IMR-90 (cell line): ENCODE data around the gene GPC5. TPM values are rescaled to one million over a fixed set of nuclear protein-coding genes. Genes with fewer than 3 reads are reported as not detected.

Source experiments
- ATAC-seq: fragments of 200-7000 bp; cut with Tn5 transposase; 2 replicates; pipeline ENCODE4 v1.9.1; 2020; ENCODE audit warnings: low read depth, mild to moderate bottlenecking, moderate library complexity
- BruUV-seq: library from RNA; stranded (reverse); fragments of 400-500 nt; replicated peaks from 2 replicates; lab custom pipeline; 2021; lab: Mats Ljungman, UMichigan
- CTCF ChIA-PET: fragments of 300-600 bp; formaldehyde crosslinking; extraction: SDS; loops from one replicate; lab custom pipeline; 2021; ENCODE audit warnings: antibody characterized with exemption; lab: Yijun Ruan, JAX
- POLR2A ChIA-PET: fragments of 300-600 bp; sonication (Branson Sonifier 250); formaldehyde crosslinking; loops from one replicate; lab custom pipeline; 2022; ENCODE audit warnings: antibody characterized with exemption; ENCODE audit not compliant: unreplicated experiment; lab: Charles Lee
- DNase-seq: peaks from one replicate; pipeline ENCODE4 v3.0.0; 2013
- H2AFZ ChIP-seq: replicated peaks from 2 replicates; pipeline ENCODE3; 2013; ENCODE audit warnings: low read length, mild to moderate bottlenecking; ENCODE audit not compliant: poor library complexity
- H2AK5ac ChIP-seq: 2 replicates; pipeline ENCODE4 v1.6.1; 2013; ENCODE audit warnings: low read depth, low read length, inconsistent platforms
- H2AK9ac ChIP-seq: replicated peaks from 2 replicates; pipeline ENCODE3; 2013; ENCODE audit warnings: mild to moderate bottlenecking, low read depth, low read length, moderate library complexity; ENCODE audit not compliant: poor library complexity
- H2BK120ac ChIP-seq: 2 replicates; pipeline ENCODE4 v1.6.1; 2013; ENCODE audit warnings: low read depth, low read length, inconsistent platforms
- H2BK15ac ChIP-seq: 3 replicates; pipeline ENCODE4 v1.6.1; 2013; ENCODE audit warnings: low read depth, low read length, inconsistent platforms
- H2BK20ac ChIP-seq: 2 replicates; pipeline ENCODE4 v1.6.1; 2013; ENCODE audit warnings: low read depth, mild to moderate bottlenecking, inconsistent platforms, low read length, moderate library complexity
- H2BK5ac ChIP-seq: 2 replicates; pipeline ENCODE4 v1.6.1; 2013; ENCODE audit warnings: mild to moderate bottlenecking, low read depth, low read length, inconsistent platforms; ENCODE audit not compliant: poor library complexity, severe bottlenecking
- H3K14ac ChIP-seq: replicated peaks from 2 replicates; pipeline ENCODE4 v1.6.1; 2013; ENCODE audit warnings: low read depth, low read length, inconsistent platforms
- H3K18ac ChIP-seq: 2 replicates; pipeline ENCODE4 v1.6.1; 2013; ENCODE audit warnings: low read depth, low read length, control low read depth
- H3K23ac ChIP-seq: 2 replicates; pipeline ENCODE4 v1.6.1; 2013; ENCODE audit warnings: low read depth, low read length, inconsistent platforms
- H3K27ac ChIP-seq: 2 replicates; pipeline ENCODE4 v1.5.1; 2013; ENCODE audit warnings: mild to moderate bottlenecking, control low read depth, low read length; ENCODE audit not compliant: insufficient read depth
- H3K27me3 ChIP-seq: 2 replicates; pipeline ENCODE4 v1.6.1; 2013; ENCODE audit warnings: low read length; ENCODE audit not compliant: control insufficient read depth, insufficient read depth
- H3K36me3 ChIP-seq: 2 replicates; pipeline ENCODE4 v1.6.1; 2013; ENCODE audit warnings: low read length, mixed read lengths; ENCODE audit not compliant: control insufficient read depth, insufficient read depth
- H3K4ac ChIP-seq: 2 replicates; pipeline ENCODE4 v1.6.1; 2013; ENCODE audit warnings: low read depth, low read length, inconsistent platforms
- H3K4me1 ChIP-seq: 2 replicates; pipeline ENCODE4 v1.6.1; 2013; ENCODE audit warnings: low read length, mixed read lengths; ENCODE audit not compliant: control insufficient read depth, insufficient read depth
- H3K4me2 ChIP-seq: 2 replicates; pipeline ENCODE4 v1.6.1; 2013; ENCODE audit warnings: low read depth, mild to moderate bottlenecking, control low read depth, low read length, moderate library complexity
- H3K4me3 ChIP-seq: 2 replicates; pipeline ENCODE4 v1.5.1; 2013; ENCODE audit warnings: low read depth, mild to moderate bottlenecking, control low read depth, low read length, moderate library complexity; ENCODE audit not compliant: insufficient read depth
- H3K56ac ChIP-seq: 2 replicates; pipeline ENCODE4 v1.6.1; 2013; ENCODE audit warnings: low read length, inconsistent platforms; ENCODE audit not compliant: insufficient read depth; ENCODE audit errors: extremely low read depth
- H3K79me1 ChIP-seq, 2 experiments: 2 replicates each; pipeline ENCODE4 v1.6.1; 2013; ENCODE audit warnings: low read length in 2 of 2, inconsistent platforms in 1 of 2, low read depth in 1 of 2
- H3K9ac ChIP-seq: 2 replicates; pipeline ENCODE4 v1.6.1; 2013; ENCODE audit warnings: low read depth, low read length, control low read depth
- H3K9me1 ChIP-seq: 2 replicates; pipeline ENCODE4 v1.6.1; 2013; ENCODE audit warnings: low read length, inconsistent platforms; ENCODE audit not compliant: insufficient read depth
- H3K9me3 ChIP-seq: 2 replicates; pipeline ENCODE4 v1.6.1; 2013; ENCODE audit warnings: low read length; ENCODE audit not compliant: control insufficient read depth, insufficient read depth
- H4K20me1 ChIP-seq: 2 replicates; pipeline ENCODE4 v1.6.1; 2013; ENCODE audit warnings: low read length, inconsistent platforms; ENCODE audit not compliant: insufficient read depth
- H4K5ac ChIP-seq: 2 replicates; pipeline ENCODE4 v1.6.1; 2013; ENCODE audit warnings: mild to moderate bottlenecking, low read depth, low read length, control low read depth
- H4K8ac ChIP-seq, 2 experiments: 2 replicates each; pipeline ENCODE4 v1.6.1; 2013; ENCODE audit warnings: low read depth in 2 of 2, low read length in 2 of 2, control low read depth in 1 of 2, inconsistent platforms in 1 of 2
- H4K91ac ChIP-seq: 2 replicates; pipeline ENCODE4 v1.6.1; 2013; ENCODE audit warnings: low read depth, low read length, inconsistent platforms; ENCODE audit not compliant: insufficient read depth
- BHLHE40 ChIP-seq: fragments of 150-350 bp; IDR thresholded peaks from 2 replicates; pipeline ENCODE4 v1.6.1; 2016; ENCODE audit warnings: mild to moderate bottlenecking, low read depth, low read length
- CEBPB ChIP-seq: IDR thresholded peaks from 2 replicates; pipeline ENCODE4 v1.6.1; 2012; ENCODE audit warnings: low read depth, low read length, improper control_type of control experiment
- CHD1 ChIP-seq: IDR thresholded peaks from 2 replicates; pipeline ENCODE4 v1.6.1; 2012; ENCODE audit warnings: low read depth, low read length, improper control_type of control experiment
- FOS ChIP-seq: fragments of 150-350 bp; IDR thresholded peaks from 2 replicates; pipeline ENCODE4 v1.6.1; 2016; ENCODE audit warnings: low read depth, low read length
- MAFK ChIP-seq: IDR thresholded peaks from 2 replicates; pipeline ENCODE4 v1.6.1; 2012; ENCODE audit warnings: low read depth, low read length, improper control_type of control experiment
- MAZ ChIP-seq: IDR thresholded peaks from 2 replicates; pipeline ENCODE4 v1.6.1; 2012; ENCODE audit warnings: low read depth, mild to moderate bottlenecking, low read length, improper control_type of control experiment, moderate library complexity, borderline replicate concordance
- MXI1 ChIP-seq: IDR thresholded peaks from 2 replicates; pipeline ENCODE4 v1.6.1; 2012; ENCODE audit warnings: low read depth, mild to moderate bottlenecking, low read length, moderate library complexity, borderline replicate concordance
- NFE2L2 ChIP-seq: fragments of 150-350 bp; IDR thresholded peaks from 2 replicates; pipeline ENCODE4 v1.6.1; 2016; ENCODE audit warnings: low read depth, mild to moderate bottlenecking, low read length
- POLR2A ChIP-seq: IDR thresholded peaks from 2 replicates; pipeline ENCODE4 v1.6.1; 2012; ENCODE audit warnings: mild to moderate bottlenecking, low read depth, low read length
- RAD21 ChIP-seq: IDR thresholded peaks from 2 replicates; pipeline ENCODE4 v1.6.1; 2012; ENCODE audit warnings: low read length, improper control_type of control experiment
- RCOR1 ChIP-seq: IDR thresholded peaks from 2 replicates; pipeline ENCODE4 v1.6.1; 2012; ENCODE audit warnings: mild to moderate bottlenecking, low read length, improper control_type of control experiment; ENCODE audit not compliant: insufficient replicate concordance
- RFX5 ChIP-seq: IDR thresholded peaks from 2 replicates; pipeline ENCODE4 v1.8.0; 2012; ENCODE audit warnings: low read depth, mild to moderate bottlenecking, low read length, moderate library complexity
- SMC3 ChIP-seq: fragments of 150-350 bp; IDR thresholded peaks from 2 replicates; pipeline ENCODE4 v1.6.1; 2016; ENCODE audit warnings: low read depth, mild to moderate bottlenecking, antibody characterized with exemption, low read length, moderate library complexity
- WGBS, 2 experiments: methylation state at CpG; one replicate each; pipeline versions ENCODE4 v1.1.5 to v1.1.7; 2013; ENCODE audit warnings: missing lambda C conversion rate in 2 of 2; ENCODE audit not compliant: insufficient read length in 1 of 2; ENCODE audit errors: extremely low coverage in 2 of 2; 5-methylcytosine and 5-hydroxymethylcytosine counted together
- dilution Hi-C: fragments of 300-500 bp; cut with HindIII; formaldehyde crosslinking; loops from one replicate; pipeline ENCODE4 v1.14.3; 2018; ENCODE audit warnings: low sequenced_read_pairs; ENCODE audit not compliant: unreplicated experiment
- in situ Hi-C: fragments of 300-500 bp; cut with MboI; formaldehyde crosslinking; loops from 3 replicates; pipeline ENCODE4 v1.14.3; 2019; ENCODE audit warnings: low sequenced_read_pairs, inconsistent platforms, mixed read lengths
- intact Hi-C: fragments of 100-400 bp; cut with micrococcal nuclease; formaldehyde crosslinking; loops from 2 replicates; pipeline ENCODE4 v1.10.0; 2022
- polyA plus RNA-seq, 3 experiments: library from polyadenylated mRNA; depleted of rRNA; stranded (reverse); fragments of >200 nt; gene quantifications; 2 replicates each; pipeline ENCODE4 v1.2.3, GENCODE V29; 2012; ENCODE audit warnings: low replicate concordance in 1 of 3
- total RNA-seq: library from RNA; depleted of rRNA; stranded (reverse); fragments of >200 nt; gene quantifications from 2 replicates; pipeline ENCODE4 v1.2.3, GENCODE V29; 2012
- TF ChIP-seq, protein P1 (sequence below): fragments of 150-350 bp; IDR thresholded peaks from 2 replicates; pipeline ENCODE4 v1.6.1; 2016; ENCODE audit warnings: low read depth, mild to moderate bottlenecking, low read length, moderate library complexity, borderline replicate concordance
- TF ChIP-seq, protein P2 (sequence below): fragments of 150-350 bp; IDR thresholded peaks from 2 replicates; pipeline ENCODE4 v1.6.1; 2017; ENCODE audit warnings: mild to moderate bottlenecking, antibody characterized with exemption, low read length, low read depth
- TF ChIP-seq, protein P3 (sequence below): conservative IDR thresholded peaks from 2 replicates; pipeline ENCODE4 v1.5.1; 2012; ENCODE audit warnings: mild to moderate bottlenecking, low read depth, low read length, improper control_type of control experiment

The GPC5 gene
- total and polyA plus RNA-seq, 2 of the 4 experiments (the other 2 are of a cell fraction): 0.94 to 1.8 TPM

DNA sequence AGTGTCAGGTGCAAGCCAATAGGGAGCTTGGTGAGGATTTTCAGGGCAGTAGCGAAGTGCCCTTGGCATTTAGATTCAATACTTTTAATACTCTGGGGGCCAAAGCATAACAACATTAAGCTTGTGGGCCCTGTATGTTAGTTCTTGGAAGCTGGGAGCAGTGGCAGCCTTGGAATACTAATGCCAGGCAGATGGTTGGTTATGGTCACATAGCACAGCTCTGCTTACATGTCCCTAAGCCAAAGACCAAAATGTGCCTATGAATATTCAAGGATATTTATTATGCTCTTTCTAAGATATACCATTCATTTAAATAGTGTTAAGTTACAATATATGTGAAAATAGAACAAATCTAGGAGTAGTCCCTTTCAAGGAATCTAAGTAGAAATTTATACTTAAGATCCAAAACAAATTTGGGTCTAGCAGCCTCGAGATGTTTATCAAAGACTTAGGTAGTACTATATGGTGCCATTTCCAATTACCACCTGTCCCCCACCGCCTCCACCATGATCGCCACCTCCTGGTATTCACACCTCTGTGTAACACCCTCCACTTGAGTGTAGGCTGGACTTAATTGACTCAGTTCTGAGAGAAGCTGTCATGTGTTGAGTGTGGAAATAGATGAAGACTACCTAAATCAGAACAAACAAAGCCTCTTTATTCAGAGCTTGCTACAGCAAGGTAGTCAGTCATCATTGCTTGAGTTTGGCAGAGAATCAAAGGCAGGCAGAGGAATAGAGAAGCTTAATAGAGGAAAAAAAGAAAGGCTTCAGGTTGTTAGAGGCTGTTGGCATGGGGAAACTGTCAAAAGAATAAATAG is 261.0 kb downstream of the GPC5 start:
- no peak for ATAC-seq
- DNase-seq: no peak
- Histone ChIP-seq H3K23ac (no peak overlapping the region), H2BK15ac (no peak overlapping the region), H3K4me3 (no peak overlapping the region), H3K4ac (no peak overlapping the region), H2AFZ (no peak overlapping the region), H3K14ac (no peak overlapping the region), H4K8ac (no peak overlapping the region), H2AK9ac (no peak overlapping the region), H4K91ac (no peak overlapping the region), H2BK120ac (no peak overlapping the region), H3K79me1 (no peaks in the 10 kb centered on the region), H3K4me2 (no peak overlapping the region), H2AK5ac (no peak overlapping the region), H3K36me3 (no peaks in the 10 kb centered on the region), H3K18ac (no peak overlapping the region), H3K4me1 (no peaks in the 10 kb centered on the region), H3K27ac (no peak overlapping the region), H4K5ac (no peak overlapping the region), H2BK20ac (no peak overlapping the region), H3K27me3 (no peaks in the 10 kb centered on the region), H3K9ac (no peak overlapping the region), H4K20me1 (no peaks in the 10 kb centered on the region), H3K56ac (no peak overlapping the region), H3K9me3 (no peaks in the 10 kb centered on the region), H3K9me1 (no peaks in the 10 kb centered on the region), H2BK5ac (no peak overlapping the region)
- CTCF ChIA-PET: no interaction called here
- dilution Hi-C loops: no loop called here
- in situ Hi-C loops: no loop called here
- no TSS peak for BruUV-seq
- WGBS, 2 experiments: no CpG with 5 or more reads among the region's 4 CpGs
- POLR2A ChIA-PET: no interaction called here
- TF ChIP-seq RFX5 (no peak), POLR2A (no peak), RCOR1 (no peak), NFE2L2 (no peak), CEBPB (no peak), MAFK (no peak), CHD1 (no peak), BHLHE40 (no peak), RAD21 (no peak), MAZ (no peak), FOS (no peak), MXI1 (no peak), SMC3 (no peak)
- TF ChIP-seq, protein P1, sequence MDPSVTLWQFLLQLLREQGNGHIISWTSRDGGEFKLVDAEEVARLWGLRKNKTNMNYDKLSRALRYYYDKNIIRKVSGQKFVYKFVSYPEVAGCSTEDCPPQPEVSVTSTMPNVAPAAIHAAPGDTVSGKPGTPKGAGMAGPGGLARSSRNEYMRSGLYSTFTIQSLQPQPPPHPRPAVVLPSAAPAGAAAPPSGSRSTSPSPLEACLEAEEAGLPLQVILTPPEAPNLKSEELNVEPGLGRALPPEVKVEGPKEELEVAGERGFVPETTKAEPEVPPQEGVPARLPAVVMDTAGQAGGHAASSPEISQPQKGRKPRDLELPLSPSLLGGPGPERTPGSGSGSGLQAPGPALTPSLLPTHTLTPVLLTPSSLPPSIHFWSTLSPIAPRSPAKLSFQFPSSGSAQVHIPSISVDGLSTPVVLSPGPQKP: no peak
- TF ChIP-seq, protein P2, sequence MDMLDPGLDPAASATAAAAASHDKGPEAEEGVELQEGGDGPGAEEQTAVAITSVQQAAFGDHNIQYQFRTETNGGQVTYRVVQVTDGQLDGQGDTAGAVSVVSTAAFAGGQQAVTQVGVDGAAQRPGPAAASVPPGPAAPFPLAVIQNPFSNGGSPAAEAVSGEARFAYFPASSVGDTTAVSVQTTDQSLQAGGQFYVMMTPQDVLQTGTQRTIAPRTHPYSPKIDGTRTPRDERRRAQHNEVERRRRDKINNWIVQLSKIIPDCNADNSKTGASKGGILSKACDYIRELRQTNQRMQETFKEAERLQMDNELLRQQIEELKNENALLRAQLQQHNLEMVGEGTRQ: no peak
- TF ChIP-seq, protein P3, sequence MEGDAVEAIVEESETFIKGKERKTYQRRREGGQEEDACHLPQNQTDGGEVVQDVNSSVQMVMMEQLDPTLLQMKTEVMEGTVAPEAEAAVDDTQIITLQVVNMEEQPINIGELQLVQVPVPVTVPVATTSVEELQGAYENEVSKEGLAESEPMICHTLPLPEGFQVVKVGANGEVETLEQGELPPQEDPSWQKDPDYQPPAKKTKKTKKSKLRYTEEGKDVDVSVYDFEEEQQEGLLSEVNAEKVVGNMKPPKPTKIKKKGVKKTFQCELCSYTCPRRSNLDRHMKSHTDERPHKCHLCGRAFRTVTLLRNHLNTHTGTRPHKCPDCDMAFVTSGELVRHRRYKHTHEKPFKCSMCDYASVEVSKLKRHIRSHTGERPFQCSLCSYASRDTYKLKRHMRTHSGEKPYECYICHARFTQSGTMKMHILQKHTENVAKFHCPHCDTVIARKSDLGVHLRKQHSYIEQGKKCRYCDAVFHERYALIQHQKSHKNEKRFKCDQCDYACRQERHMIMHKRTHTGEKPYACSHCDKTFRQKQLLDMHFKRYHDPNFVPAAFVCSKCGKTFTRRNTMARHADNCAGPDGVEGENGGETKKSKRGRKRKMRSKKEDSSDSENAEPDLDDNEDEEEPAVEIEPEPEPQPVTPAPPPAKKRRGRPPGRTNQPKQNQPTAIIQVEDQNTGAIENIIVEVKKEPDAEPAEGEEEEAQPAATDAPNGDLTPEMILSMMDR: no peak
- intact Hi-C loops: no loop called here
